ENCODE data around the gene C3orf22. TPM values are rescaled to one million over a fixed set of nuclear protein-coding genes. Genes with fewer than 3 reads are reported as not detected.

C3orf22 gene
- polyA plus RNA-seq, 3 donors, result not detected

- Histone ChIP-seq H3K4me1 (ENCODE audit: control insufficient read depth in 1 of 2, insufficient read depth in 2 of 2, low read length in 2 of 2) (no peaks in the 10 kb centered on the region), H2AFZ (ENCODE audit: insufficient read depth, low read depth, low read length, poor library complexity, severe bottlenecking) (no peak overlapping the region), H3K4me3 (replicated peaks in 1 of 3; ENCODE audit: low read depth in 2 of 3, low read length in 3 of 3) (no peak overlapping the region), H4K20me1 (ENCODE audit: insufficient read depth, low read length) (no peaks in the 10 kb centered on the region), H3K27ac (ENCODE audit: low read depth in 1 of 2, low read length in 2 of 2) (no peak overlapping the region), H3K9ac (ENCODE audit: insufficient read depth, low read length, poor library complexity, severe bottlenecking) (no peak overlapping the region), H3K27me3 (ENCODE audit: control insufficient read depth in 2 of 2, insufficient read depth in 2 of 2, low read length in 2 of 2) (no peaks in the 10 kb centered on the region), H3K36me3 (replicated peaks in 1 of 2; ENCODE audit: control insufficient read depth in 1 of 2, insufficient read depth in 2 of 2, low read length in 2 of 2) (no peaks in the 10 kb centered on the region), H3K9me3 (replicated peaks in 1 of 2; ENCODE audit: control insufficient read depth in 1 of 2, insufficient read depth in 1 of 2, low read length in 2 of 2) (no peaks in the 10 kb centered on the region), H3K4me2 (replicated peaks; ENCODE audit: extremely low read depth, low read length, poor library complexity, severe bottlenecking) (no peak overlapping the region), H3K79me2 (ENCODE audit: insufficient read depth, low read length) (no peaks in the 10 kb centered on the region)
- no peaks in the 10 kb centered on the region for H3K36me3 Mint-ChIP-seq
- intact Hi-C loops (cut with micrococcal nuclease), result no loop called here
- WGBS (ENCODE audit: insufficient coverage), result 89% methylated on average over 5 of the region's 6 CpGs
- no peak for TF ChIP-seq CTCF (IDR thresholded peaks at IDR 0.05)
- no peak overlapping the region for H3K27ac Mint-ChIP-seq
- H3K4me3 Mint-ChIP-seq, result no peak overlapping the region
- H3K9me3 Mint-ChIP-seq, result peaks cover 0 to 5% (median 2%) of the 10 kb centered on the region in 7 donors
- H3K27me3 Mint-ChIP-seq (ENCODE audit: low read depth in 3 of 3), result peaks cover 0 to 8% (median under 1%) of the 10 kb centered on the region in 3 donors
- DNase-seq, result no peak
- no peaks in the 10 kb centered on the region for H3K4me1 Mint-ChIP-seq
These were observed 971 bp downstream of the C3orf22 start for GRCh38 chr3:126557761-126558160.

- no peak for DNase-seq
- Histone ChIP-seq H2AFZ (ENCODE audit: insufficient read depth, low read depth, low read length, poor library complexity, severe bottlenecking) (no peak overlapping the region), H3K4me3 (replicated peaks in 1 of 3; ENCODE audit: low read depth in 2 of 3, low read length in 3 of 3) (no peak overlapping the region), H4K20me1 (ENCODE audit: insufficient read depth, low read length) (no peaks in the 10 kb centered on the region), H3K4me1 (ENCODE audit: control insufficient read depth in 1 of 2, insufficient read depth in 2 of 2, low read length in 2 of 2) (no peaks in the 10 kb centered on the region), H3K9me3 (replicated peaks in 1 of 2; ENCODE audit: control insufficient read depth in 1 of 2, insufficient read depth in 1 of 2, low read length in 2 of 2) (no peaks in the 10 kb centered on the region), H3K79me2 (ENCODE audit: insufficient read depth, low read length) (no peaks in the 10 kb centered on the region), H3K9ac (ENCODE audit: insufficient read depth, low read length, poor library complexity, severe bottlenecking) (no peak overlapping the region), H3K27me3 (ENCODE audit: control insufficient read depth in 2 of 2, insufficient read depth in 2 of 2, low read length in 2 of 2) (no peaks in the 10 kb centered on the region), H3K4me2 (replicated peaks; ENCODE audit: extremely low read depth, low read length, poor library complexity, severe bottlenecking) (no peak overlapping the region), H3K36me3 (replicated peaks in 1 of 2; ENCODE audit: control insufficient read depth in 1 of 2, insufficient read depth in 2 of 2, low read length in 2 of 2) (no peaks in the 10 kb centered on the region), H3K27ac (ENCODE audit: low read depth in 1 of 2, low read length in 2 of 2) (no peak overlapping the region)
- TF ChIP-seq CTCF (IDR thresholded peaks at IDR 0.05), result no peak
- H3K27me3 Mint-ChIP-seq (ENCODE audit: low read depth in 3 of 3), result peaks cover 0 to 8% (median 2%) of the 10 kb centered on the region in 3 donors
- intact Hi-C loops (cut with micrococcal nuclease), result no loop called here
- H3K27ac Mint-ChIP-seq, result no peak overlapping the region
- H3K9me3 Mint-ChIP-seq, result peaks cover 0 to 2% (median 0%) of the 10 kb centered on the region in 7 donors
- H3K4me1 Mint-ChIP-seq, result no peaks in the 10 kb centered on the region
- H3K36me3 Mint-ChIP-seq, result no peaks in the 10 kb centered on the region
- 97% methylated on average over 11 of the region's 11 CpGs for WGBS (ENCODE audit: insufficient coverage)
- H3K4me3 Mint-ChIP-seq, result no peak overlapping the region
These were observed 1.4 kb downstream of the C3orf22 start for GRCh38 chr3:126557415-126557745.
